Thyroid gland (tissue), 4 donors: ENCODE data around the gene EPHA10. TPM values are rescaled to one million over a fixed set of nuclear protein-coding genes. Genes with fewer than 3 reads are reported as not detected.
A peak's percentile ranks its signal among the peaks of the same experiment; 100 is the strongest.

ENCODE experiments used
- DNase-seq, 2 donors: peaks; one replicate each; pipeline ENCODE4 v3.0.0-alpha.2; 2019
- H3K27ac ChIP-seq, 3 donors: fragments of 200-600 bp; sonication (generic); 1 replicate in 2 of 3; 2 replicates in 1 of 3; pipeline ENCODE4 v1.5.1; 2016 to 2019; ENCODE audit warnings: mild to moderate bottlenecking in 1 of 3, moderate library complexity in 1 of 3
- H3K27me3 ChIP-seq: fragments of 200-600 bp; sonication (generic); one replicate; pipeline ENCODE4 v1.5.1; 2019
- H3K36me3 ChIP-seq, 2 donors: fragments of 200-600 bp; sonication (generic); one replicate each; pipeline ENCODE4 v1.5.1; 2016 to 2019
- H3K4me1 ChIP-seq, 2 donors: fragments of 200-600 bp; sonication (generic); one replicate each; pipeline ENCODE4 v1.5.1; 2017 to 2019
- H3K4me3 ChIP-seq, 3 donors: fragments of 200-600 bp; sonication (generic); replicated peaks in 1 of 3; 1 replicate in 2 of 3; 2 replicates in 1 of 3; pipeline ENCODE4 v1.5.1; 2016; ENCODE audit warnings: mild to moderate bottlenecking in 1 of 3
- H3K9me3 ChIP-seq: fragments of 200-600 bp; sonication (generic); one replicate; pipeline ENCODE4 v1.5.1; 2017
- CTCF ChIP-seq, 6 experiments: fragments of 200-600 bp in 3 of 6; fragments of 450-650 bp in 3 of 6; sonication (generic) in 3 of 6; IDR thresholded peaks; one replicate each; pipeline ENCODE4 v1.5.1; 2016 to 2019; ENCODE audit warnings: antibody characterized with exemption in 6 of 6, mild to moderate bottlenecking in 2 of 6, inconsistent platforms in 1 of 6, moderate library complexity in 1 of 6
- POLR2A ChIP-seq, 2 donors: fragments of 450-650 bp; IDR thresholded peaks; one replicate each; pipeline ENCODE4 v1.6.1; 2017; ENCODE audit warnings: antibody characterized with exemption in 2 of 2, mild to moderate bottlenecking in 2 of 2, moderate library complexity in 1 of 2
- WGBS, 2 donors: methylation state at CpG; one replicate each; pipeline ENCODE4 v1.1.5; 2017; 5-methylcytosine and 5-hydroxymethylcytosine counted together
- intact Hi-C: fragments of 100-400 bp; cut with DNase I; formaldehyde crosslinking; loops from one replicate; pipeline ENCODE4 v1.15.1; 2023
- total RNA-seq, 4 donors: library from RNA; depleted of rRNA; stranded (reverse); fragments of >200 nt; gene quantifications; one replicate each; pipeline ENCODE4 v1.2.3, GENCODE V29; 2016

Gene EPHA10
- total RNA-seq, 4 donors from 2014 or later, result 0.11 to 0.54 (median 0.54) TPM; not detected in 1

GRCh38 chr1:37797750-37798345 is 32.9 kb upstream of the EPHA10 start:
- H3K27ac ChIP-seq, result no peak overlapping the region
- no peaks in the 10 kb centered on the region for H3K27me3 ChIP-seq
- peaks cover 11 to 18% of the 10 kb centered on the region in 2 donors for H3K4me1 ChIP-seq
- no peaks in the 10 kb centered on the region for H3K9me3 ChIP-seq
- H3K4me3 ChIP-seq, result no peak overlapping the region
- no peak for TF ChIP-seq POLR2A (IDR thresholded peaks at IDR 0.05)
- TF ChIP-seq CTCF (IDR thresholded peaks at IDR 0.05), result no peak
- intact Hi-C loops, result no loop called here
- 93% methylated on average over 3 of the region's 3 CpGs for WGBS, 2 donors
- peaks cover 7 to 11% of the 10 kb centered on the region in 2 donors for H3K36me3 ChIP-seq
- no peak for DNase-seq

GRCh38 chr1:37795340-37796125 is 30.6 kb upstream of the EPHA10 start:
- no peaks in the 10 kb centered on the region for H3K27me3 ChIP-seq
- WGBS, 2 donors, result 25 to 31% methylated on average over 22 of the region's 22 CpGs
- peak; percentile 46 to 55 for DNase-seq
- H3K27ac ChIP-seq, result no peak overlapping the region
- H3K4me1 ChIP-seq, result peaks cover 11 to 18% of the 10 kb centered on the region in 2 donors
- H3K4me3 ChIP-seq, result no peak overlapping the region
- H3K9me3 ChIP-seq, result no peaks in the 10 kb centered on the region
- no peaks in the 10 kb centered on the region for H3K36me3 ChIP-seq
- intact Hi-C loops, result no loop called here
- TF ChIP-seq POLR2A (IDR thresholded peaks at IDR 0.05) (no peak), CTCF (IDR thresholded peaks at IDR 0.05) (no peak)

- Histone ChIP-seq H3K9me3 (no peaks in the 10 kb centered on the region), H3K36me3 (no peaks in the 10 kb centered on the region), H3K27me3 (no peaks in the 10 kb centered on the region), H3K27ac (no peak overlapping the region), H3K4me3 (peak overlapping the region in 1 of 3 donors; percentile 46), H3K4me1 (peaks cover 11 to 18% of the 10 kb centered on the region in 2 donors)
- intact Hi-C loops, result no loop called here
- no peak for TF ChIP-seq CTCF (IDR thresholded peaks at IDR 0.05)
- TF ChIP-seq POLR2A (IDR thresholded peaks at IDR 0.05), result no peak
- DNase-seq, result no peak
- WGBS, 2 donors, result 26 to 35% methylated on average over 16 to 18 of the region's 59 CpGs
Observed at GRCh38 chr1:37794372-37795339, 29.7 kb upstream of the EPHA10 start.

- Histone ChIP-seq H3K27me3 (no peaks in the 10 kb centered on the region), H3K27ac (no peak within 1 kb of the TSS), H3K4me3 (peak within 1 kb of the TSS in 2 of 3 donors; percentile 46 to 53), H3K36me3 (no peaks in the 10 kb centered on the region), H3K9me3 (no peaks in the 10 kb centered on the region), H3K4me1 (peaks cover 11 to 18% of the 10 kb centered on the region in 2 donors)
- peak; percentile 40 to 42 for DNase-seq
- intact Hi-C loops, result no loop called here
- WGBS, 2 donors, result 0% methylated on average over 11 to 16 of the region's 82 CpGs
- TF ChIP-seq CTCF (IDR thresholded peaks at IDR 0.05), result no peak
Observed at GRCh38 chr1:37793773-37794371, 29.0 kb upstream of the EPHA10 start, which contains the start of gene MANEAL. Gene MANEAL (plus strand): TSS chr1:37793847. CDS start chr1:37794183, 336 bp downstream.
